Caco-2 (cell line): ENCODE measurements around the gene MGMT. TPM values are rescaled to one million over a fixed set of nuclear protein-coding genes. Genes with fewer than 3 reads are reported as not detected.

Experiments used
- BruUV-seq: library from RNA; stranded (reverse); fragments of 400-500 nt; replicated peaks from 2 replicates; lab custom pipeline; 2021; lab: Mats Ljungman, UMichigan
- CTCF ChIA-PET: fragments of 300-600 bp; sonication (Branson Sonifier 250); formaldehyde crosslinking; loops from one replicate; lab custom pipeline; 2022; ENCODE audit warnings: antibody characterized with exemption; lab: Charles Lee
- POLR2A ChIA-PET: fragments of 300-600 bp; sonication (Branson Sonifier 250); formaldehyde crosslinking; loops from one replicate; lab custom pipeline; 2022; ENCODE audit warnings: antibody characterized with exemption; lab: Charles Lee
- DNase-seq, 2 experiments: peaks; one replicate each; pipeline versions ENCODE4 v3.0.0 to v3.0.0-alpha.2; 2020 to 2022
- H3K27me3 ChIP-seq: replicated peaks from 2 replicates; pipeline ENCODE4 v1.6.0; 2011; ENCODE audit warnings: low read length; ENCODE audit not compliant: control insufficient read depth, insufficient read depth
- H3K36me3 ChIP-seq: 2 replicates; pipeline ENCODE4 v1.5.1; 2011; ENCODE audit warnings: low read length; ENCODE audit not compliant: control insufficient read depth, insufficient read depth
- H3K4me1 ChIP-seq: fragments of 250-450 bp; sonication (Bioruptor Pico); 2 replicates; pipeline ENCODE4 v1.5.1; 2020; ENCODE audit warnings: mild to moderate bottlenecking
- H3K4me3 ChIP-seq: 2 replicates; pipeline ENCODE4 v1.5.1; 2011; ENCODE audit warnings: low read depth, mild to moderate bottlenecking, control low read depth, low read length
- H3K9me3 ChIP-seq: fragments of 250-450 bp; sonication (Bioruptor Pico); 2 replicates; pipeline ENCODE4 v1.5.1; 2020; ENCODE audit warnings: mild to moderate bottlenecking, moderate library complexity
- H3K27ac Mint-ChIP-seq: one replicate; pipeline ENCODE4 v1.8.0; 2022; ENCODE audit warnings: mixed read lengths; ENCODE audit not compliant: unreplicated experiment
- H3K27me3 Mint-ChIP-seq: one replicate; pipeline ENCODE4 v1.8.0; 2022; ENCODE audit warnings: mixed read lengths; ENCODE audit not compliant: insufficient read depth, unreplicated experiment
- H3K36me3 Mint-ChIP-seq: one replicate; pipeline ENCODE4 v1.8.0; 2022; ENCODE audit warnings: mild to moderate bottlenecking, mixed read lengths; ENCODE audit not compliant: insufficient read depth, unreplicated experiment
- H3K4me1 Mint-ChIP-seq: one replicate; pipeline ENCODE4 v1.8.0; 2022; ENCODE audit warnings: low read depth, mixed read lengths; ENCODE audit not compliant: unreplicated experiment
- H3K4me3 Mint-ChIP-seq: one replicate; pipeline ENCODE4 v1.8.0; 2022; ENCODE audit warnings: mild to moderate bottlenecking, moderate library complexity, mixed read lengths; ENCODE audit not compliant: unreplicated experiment
- H3K9me3 Mint-ChIP-seq: one replicate; pipeline ENCODE4 v1.8.0; 2022; ENCODE audit warnings: mixed read lengths; ENCODE audit not compliant: unreplicated experiment
- CTCF ChIP-seq, 2 experiments: fragments of 200-600 bp in 1 of 2; IDR thresholded peaks; 1 replicate in 1 of 2; 2 replicates in 1 of 2; pipeline versions ENCODE4 v1.5.1 to v1.8.0; 2011 to 2022; ENCODE audit warnings: antibody characterized with exemption in 1 of 2, control low read depth in 1 of 2, inconsistent platforms in 1 of 2, low read depth in 1 of 2, low read length in 1 of 2, mild to moderate bottlenecking in 1 of 2, moderate library complexity in 1 of 2; ENCODE audit not compliant: insufficient read depth in 1 of 2, severe bottlenecking in 1 of 2, unreplicated experiment in 1 of 2
- intact Hi-C: fragments of 100-400 bp; cut with micrococcal nuclease; formaldehyde crosslinking; loops from one replicate; pipeline ENCODE4 v1.10.0; 2022; ENCODE audit not compliant: unreplicated experiment
- total RNA-seq: library from RNA; stranded (reverse); gene quantifications from 2 replicates; pipeline ENCODE4 v1.2.3, GENCODE V29; 2022

The MGMT gene
- total RNA-seq, 1 experiment from 2014 or later = 57.0 TPM

GRCh38 chr10:129626309-129626708, 159.3 kb downstream of the MGMT start:
- Mint-ChIP-seq H3K36me3 (no peaks in the 10 kb centered on the region), H3K27me3 (no peaks in the 10 kb centered on the region), H3K9me3 (no peaks in the 10 kb centered on the region), H3K27ac (no peak overlapping the region), H3K4me1 (peaks cover 24% of the 10 kb centered on the region), H3K4me3 (no peak overlapping the region)
- DNase-seq = no peak
- CTCF ChIA-PET = no interaction called here
- no peaks in the 10 kb centered on the region for H3K27me3 ChIP-seq
- peaks cover under 1% of the 10 kb centered on the region; the same call in 1 of the 2 replicates for H3K9me3 ChIP-seq
- peaks cover 15% of the 10 kb centered on the region for H3K4me1 ChIP-seq
- no peaks in the 10 kb centered on the region for H3K36me3 ChIP-seq
- POLR2A ChIA-PET = no interaction called here
- intact Hi-C loops = no loop called here
- no peak for TF ChIP-seq CTCF (IDR thresholded peaks at IDR 0.05; ENCODE audit: insufficient read depth in 1 of 2, low read depth in 1 of 2, low read length in 1 of 2, severe bottlenecking in 1 of 2, unreplicated experiment in 1 of 2)
- no TSS peak for BruUV-seq
- no peak overlapping the region for H3K4me3 ChIP-seq

- Histone ChIP-seq H3K36me3 (no peaks in the 10 kb centered on the region), H3K4me3 (no peak overlapping the region), H3K4me1 (peaks cover 15% of the 10 kb centered on the region), H3K9me3 (peaks cover 2% of the 10 kb centered on the region; the same call in 1 of the 2 replicates), H3K27me3 (no peaks in the 10 kb centered on the region)
- Mint-ChIP-seq H3K36me3 (peaks cover 2% of the 10 kb centered on the region), H3K4me3 (no peak overlapping the region), H3K9me3 (no peaks in the 10 kb centered on the region), H3K4me1 (peaks cover 20% of the 10 kb centered on the region), H3K27ac (no peak overlapping the region), H3K27me3 (no peaks in the 10 kb centered on the region)
- BruUV-seq = no TSS peak
- no peak for DNase-seq
- POLR2A ChIA-PET = no interaction called here
- CTCF ChIA-PET = no interaction called here
- no peak for TF ChIP-seq CTCF (IDR thresholded peaks at IDR 0.05; ENCODE audit: insufficient read depth in 1 of 2, low read depth in 1 of 2, low read length in 1 of 2, severe bottlenecking in 1 of 2, unreplicated experiment in 1 of 2)
- intact Hi-C loops = no loop called here
Measured at GRCh38 chr10:129626796-129627435, 159.9 kb downstream of the MGMT start.

- no peak for DNase-seq
- POLR2A ChIA-PET = no interaction called here
- H3K9me3 Mint-ChIP-seq = no peaks in the 10 kb centered on the region
- no peak overlapping the region for H3K4me3 Mint-ChIP-seq
- H3K27ac Mint-ChIP-seq = no peak overlapping the region
- intact Hi-C loops = no loop called here
- Histone ChIP-seq H3K36me3 (no peaks in the 10 kb centered on the region), H3K9me3 (peaks cover 2% of the 10 kb centered on the region; the same call in 1 of the 2 replicates), H3K4me1 (peaks cover 9% of the 10 kb centered on the region), H3K4me3 (no peak overlapping the region), H3K27me3 (no peaks in the 10 kb centered on the region)
- no TSS peak for BruUV-seq
- peaks cover 20% of the 10 kb centered on the region for H3K4me1 Mint-ChIP-seq
- CTCF ChIA-PET = no interaction called here
- TF ChIP-seq CTCF (IDR thresholded peaks at IDR 0.05; ENCODE audit: insufficient read depth in 1 of 2, low read depth in 1 of 2, low read length in 1 of 2, severe bottlenecking in 1 of 2, unreplicated experiment in 1 of 2) = no peak
- H3K36me3 Mint-ChIP-seq = peaks cover 7% of the 10 kb centered on the region
- H3K27me3 Mint-ChIP-seq = no peaks in the 10 kb centered on the region
Measured at GRCh38 chr10:129627442-129627841, 160.4 kb downstream of the MGMT start.
